ENCODE measurements around the gene OPHN1. TPM values are rescaled to one million over a fixed set of nuclear protein-coding genes. Genes with fewer than 3 reads are reported as not detected.

Gene OPHN1
- polyA plus RNA-seq, 1 donor from 2014 or later, result 7.6 TPM

DNA sequence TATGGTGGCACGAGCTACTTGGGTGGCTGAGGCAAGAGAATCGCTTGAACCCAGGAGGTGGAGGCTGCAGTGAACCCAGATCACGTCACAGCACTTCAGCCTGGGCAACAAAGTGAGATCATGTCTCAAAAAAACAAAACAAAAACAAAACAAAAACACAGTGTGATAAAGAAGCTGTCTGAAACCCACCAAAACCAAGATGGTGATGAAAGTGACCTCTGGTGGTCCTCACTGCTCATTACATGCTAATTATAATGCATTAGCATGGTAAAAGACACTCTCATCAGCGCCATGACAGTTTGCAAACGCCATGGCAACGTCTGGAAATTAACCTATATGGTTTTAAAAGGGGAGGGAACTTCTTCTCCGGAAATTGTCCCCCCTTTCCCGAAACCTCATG, 29.4 kb upstream of the OPHN1 start:
- no peaks in the 10 kb centered on the region for H4K20me1 ChIP-seq (ENCODE audit: insufficient read depth)
- no peak overlapping the region for H3K27ac ChIP-seq (ENCODE audit: low read length)
- H3K4me2 ChIP-seq (ENCODE audit: low read length), result no peak overlapping the region
- H3K4me3 ChIP-seq (ENCODE audit: low read length), result no peak overlapping the region
- no peaks in the 10 kb centered on the region for H3K9me2 ChIP-seq (ENCODE audit: insufficient read depth, low read length)
- TF ChIP-seq, protein P1, sequence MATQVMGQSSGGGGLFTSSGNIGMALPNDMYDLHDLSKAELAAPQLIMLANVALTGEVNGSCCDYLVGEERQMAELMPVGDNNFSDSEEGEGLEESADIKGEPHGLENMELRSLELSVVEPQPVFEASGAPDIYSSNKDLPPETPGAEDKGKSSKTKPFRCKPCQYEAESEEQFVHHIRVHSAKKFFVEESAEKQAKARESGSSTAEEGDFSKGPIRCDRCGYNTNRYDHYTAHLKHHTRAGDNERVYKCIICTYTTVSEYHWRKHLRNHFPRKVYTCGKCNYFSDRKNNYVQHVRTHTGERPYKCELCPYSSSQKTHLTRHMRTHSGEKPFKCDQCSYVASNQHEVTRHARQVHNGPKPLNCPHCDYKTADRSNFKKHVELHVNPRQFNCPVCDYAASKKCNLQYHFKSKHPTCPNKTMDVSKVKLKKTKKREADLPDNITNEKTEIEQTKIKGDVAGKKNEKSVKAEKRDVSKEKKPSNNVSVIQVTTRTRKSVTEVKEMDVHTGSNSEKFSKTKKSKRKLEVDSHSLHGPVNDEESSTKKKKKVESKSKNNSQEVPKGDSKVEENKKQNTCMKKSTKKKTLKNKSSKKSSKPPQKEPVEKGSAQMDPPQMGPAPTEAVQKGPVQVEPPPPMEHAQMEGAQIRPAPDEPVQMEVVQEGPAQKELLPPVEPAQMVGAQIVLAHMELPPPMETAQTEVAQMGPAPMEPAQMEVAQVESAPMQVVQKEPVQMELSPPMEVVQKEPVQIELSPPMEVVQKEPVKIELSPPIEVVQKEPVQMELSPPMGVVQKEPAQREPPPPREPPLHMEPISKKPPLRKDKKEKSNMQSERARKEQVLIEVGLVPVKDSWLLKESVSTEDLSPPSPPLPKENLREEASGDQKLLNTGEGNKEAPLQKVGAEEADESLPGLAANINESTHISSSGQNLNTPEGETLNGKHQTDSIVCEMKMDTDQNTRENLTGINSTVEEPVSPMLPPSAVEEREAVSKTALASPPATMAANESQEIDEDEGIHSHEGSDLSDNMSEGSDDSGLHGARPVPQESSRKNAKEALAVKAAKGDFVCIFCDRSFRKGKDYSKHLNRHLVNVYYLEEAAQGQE (IDR thresholded peaks at IDR 0.05; ENCODE audit: borderline replicate concordance), result no peak
- TF ChIP-seq SMC3 (conservative IDR thresholded peaks at IDR 0.05; ENCODE audit: poor library complexity) (peak; percentile 73), EZH2 (IDR thresholded peaks at IDR 0.05; ENCODE audit: borderline replicate concordance, insufficient read depth, low read length, poor library complexity, severe bottlenecking) (no peak), RAD21 (conservative IDR thresholded peaks at IDR 0.05) (peak; percentile 56), MXI1 (conservative IDR thresholded peaks at IDR 0.05; ENCODE audit: poor library complexity, severe bottlenecking) (no peak)
- TF ChIP-seq, protein P2, sequence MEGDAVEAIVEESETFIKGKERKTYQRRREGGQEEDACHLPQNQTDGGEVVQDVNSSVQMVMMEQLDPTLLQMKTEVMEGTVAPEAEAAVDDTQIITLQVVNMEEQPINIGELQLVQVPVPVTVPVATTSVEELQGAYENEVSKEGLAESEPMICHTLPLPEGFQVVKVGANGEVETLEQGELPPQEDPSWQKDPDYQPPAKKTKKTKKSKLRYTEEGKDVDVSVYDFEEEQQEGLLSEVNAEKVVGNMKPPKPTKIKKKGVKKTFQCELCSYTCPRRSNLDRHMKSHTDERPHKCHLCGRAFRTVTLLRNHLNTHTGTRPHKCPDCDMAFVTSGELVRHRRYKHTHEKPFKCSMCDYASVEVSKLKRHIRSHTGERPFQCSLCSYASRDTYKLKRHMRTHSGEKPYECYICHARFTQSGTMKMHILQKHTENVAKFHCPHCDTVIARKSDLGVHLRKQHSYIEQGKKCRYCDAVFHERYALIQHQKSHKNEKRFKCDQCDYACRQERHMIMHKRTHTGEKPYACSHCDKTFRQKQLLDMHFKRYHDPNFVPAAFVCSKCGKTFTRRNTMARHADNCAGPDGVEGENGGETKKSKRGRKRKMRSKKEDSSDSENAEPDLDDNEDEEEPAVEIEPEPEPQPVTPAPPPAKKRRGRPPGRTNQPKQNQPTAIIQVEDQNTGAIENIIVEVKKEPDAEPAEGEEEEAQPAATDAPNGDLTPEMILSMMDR (IDR thresholded peaks at IDR 0.05; ENCODE audit: poor library complexity, severe bottlenecking), result peak; percentile 68
- no peak overlapping the region for H3K9ac ChIP-seq (ENCODE audit: low read length)
- no peaks in the 10 kb centered on the region for H3K9me3 ChIP-seq (ENCODE audit: low read length)
- H2AFZ ChIP-seq (ENCODE audit: low read depth, low read length), result no peak overlapping the region
- H3K27me3 ChIP-seq (ENCODE audit: insufficient read depth, low read depth, low read length), result no peaks in the 10 kb centered on the region
- H3K36me3 ChIP-seq (ENCODE audit: insufficient read depth, low read length), result no peaks in the 10 kb centered on the region
- H3K79me2 ChIP-seq (replicated peaks; ENCODE audit: insufficient read depth, low read length), result no peaks in the 10 kb centered on the region
- H3F3A ChIP-seq (ENCODE audit: insufficient read depth, low read length, poor library complexity, severe bottlenecking), result no peaks in the 10 kb centered on the region

DNA sequence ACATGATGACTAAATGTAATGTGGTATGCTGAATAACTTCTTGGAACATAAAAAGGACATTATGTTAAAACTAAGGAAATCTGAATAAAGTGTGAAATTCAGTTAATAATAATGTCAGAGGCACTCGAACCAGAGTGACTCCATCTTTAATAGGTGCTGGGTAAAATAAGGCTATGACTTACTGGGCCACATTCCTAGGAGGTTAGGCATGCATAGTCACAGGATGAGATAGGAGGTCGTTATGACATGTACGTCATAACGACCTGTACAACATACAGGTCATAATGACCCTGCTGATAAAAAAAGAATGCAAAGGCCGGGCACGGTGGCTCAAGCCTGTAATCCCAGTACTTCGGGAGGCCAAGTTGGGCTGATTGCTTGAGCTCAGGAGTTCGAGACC, 28.9 kb upstream of the OPHN1 start:
- Histone ChIP-seq H3K9me2 (ENCODE audit: insufficient read depth, low read length) (no peaks in the 10 kb centered on the region), H3K36me3 (ENCODE audit: insufficient read depth, low read length) (no peaks in the 10 kb centered on the region), H4K20me1 (ENCODE audit: insufficient read depth) (no peaks in the 10 kb centered on the region), H3K79me2 (replicated peaks; ENCODE audit: insufficient read depth, low read length) (no peaks in the 10 kb centered on the region), H3K9ac (ENCODE audit: low read length) (no peak overlapping the region), H2AFZ (ENCODE audit: low read depth, low read length) (no peak overlapping the region), H3K27ac (ENCODE audit: low read length) (no peak overlapping the region), H3K4me3 (ENCODE audit: low read length) (no peak overlapping the region), H3K27me3 (ENCODE audit: insufficient read depth, low read depth, low read length) (no peaks in the 10 kb centered on the region), H3K9me3 (ENCODE audit: low read length) (no peaks in the 10 kb centered on the region), H3F3A (ENCODE audit: insufficient read depth, low read length, poor library complexity, severe bottlenecking) (no peaks in the 10 kb centered on the region), H3K4me2 (ENCODE audit: low read length) (no peak overlapping the region)
- no peak for TF ChIP-seq MXI1 (conservative IDR thresholded peaks at IDR 0.05; ENCODE audit: poor library complexity, severe bottlenecking)
- no peak for TF ChIP-seq EP300 (conservative IDR thresholded peaks at IDR 0.05; ENCODE audit: poor library complexity, severe bottlenecking)
- TF ChIP-seq, protein P2 (IDR thresholded peaks at IDR 0.05; ENCODE audit: poor library complexity, severe bottlenecking), result no peak
- TF ChIP-seq EZH2 (IDR thresholded peaks at IDR 0.05; ENCODE audit: borderline replicate concordance, insufficient read depth, low read length, poor library complexity, severe bottlenecking), result no peak
- TF ChIP-seq TAF1 (IDR thresholded peaks at IDR 0.05; ENCODE audit: low read depth), result no peak
- TF ChIP-seq, protein P1 (IDR thresholded peaks at IDR 0.05; ENCODE audit: borderline replicate concordance), result no peak
- TF ChIP-seq RAD21 (conservative IDR thresholded peaks at IDR 0.05), result no peak
- TF ChIP-seq SMC3 (conservative IDR thresholded peaks at IDR 0.05; ENCODE audit: poor library complexity), result no peak
- TF ChIP-seq POLR2AphosphoS5 (IDR thresholded peaks at IDR 0.05), result no peak
